HEK293 (cell line): ENCODE data around the gene ITPR2.

Experiments
- CTCF ChIA-PET: fragments of 350-600 bp; formaldehyde crosslinking; extraction: SDS; loops from one replicate; lab custom pipeline; 2021; ENCODE audit warnings: antibody characterized with exemption; lab: Yijun Ruan, JAX
- POLR2A ChIA-PET: fragments of 300-600 bp; formaldehyde crosslinking; extraction: SDS; loops from one replicate; lab custom pipeline; 2020; ENCODE audit warnings: antibody characterized with exemption, inconsistent platforms; lab: Yijun Ruan, JAX
- H3K27ac ChIP-seq: fragments of 200-500 bp; sonication (Bioruptor generic); 2 replicates; pipeline ENCODE4 v1.5.1; 2014; ENCODE audit warnings: low read depth, low read length, control low read depth, inconsistent platforms; ENCODE audit errors: extremely low read depth
- H3K36me3 ChIP-seq, 2 experiments: fragments of 200-500 bp in 1 of 2; sonication (Bioruptor generic) in 1 of 2; 1 replicate in 1 of 2; 2 replicates in 1 of 2; pipeline ENCODE4 v1.5.1; 2014 to 2017; ENCODE audit warnings: inconsistent platforms in 2 of 2, low read length in 2 of 2; ENCODE audit not compliant: control insufficient read depth in 2 of 2, insufficient read depth in 1 of 2
- H3K4me1 ChIP-seq: fragments of 200-500 bp; sonication (Bioruptor generic); 2 replicates; pipeline ENCODE4 v1.5.1; 2014; ENCODE audit warnings: mild to moderate bottlenecking, low read length, inconsistent platforms; ENCODE audit not compliant: control insufficient read depth, insufficient read depth
- H3K4me3 ChIP-seq: 2 replicates; pipeline ENCODE4 v1.5.1; 2011; ENCODE audit warnings: low read depth, mild to moderate bottlenecking, control low read depth, low read length, moderate library complexity
- H3K9me3 ChIP-seq: fragments of 200-500 bp; sonication (Bioruptor generic); 2 replicates; pipeline ENCODE4 v1.5.1; 2014; ENCODE audit warnings: low read depth, low read length, inconsistent platforms; ENCODE audit not compliant: control insufficient read depth, insufficient read depth
- GLI4 ChIP-seq: fragments of 450-650 bp; formaldehyde crosslinking; IDR thresholded peaks from 2 replicates; pipeline ENCODE4 v1.5.1; 2016; ENCODE audit warnings: missing biosample characterization, missing genetic modification characterization
- KLF9 ChIP-seq: fragments of 450-650 bp; formaldehyde crosslinking; IDR thresholded peaks from 2 replicates; pipeline ENCODE4 v1.5.1; 2016; ENCODE audit warnings: missing biosample characterization, missing genetic modification characterization, low read depth
- MZF1 ChIP-seq: fragments of 450-650 bp; formaldehyde crosslinking; IDR thresholded peaks from 2 replicates; pipeline ENCODE4 v1.5.1; 2017; ENCODE audit warnings: missing biosample characterization, missing genetic modification characterization, borderline replicate concordance
- SALL2 ChIP-seq: fragments of 450-650 bp; formaldehyde crosslinking; IDR thresholded peaks from 2 replicates; pipeline ENCODE4 v1.5.0; 2017; ENCODE audit warnings: missing biosample characterization, mild to moderate bottlenecking, missing genetic modification characterization, borderline replicate concordance
- SCRT1 ChIP-seq: fragments of 450-650 bp; formaldehyde crosslinking; IDR thresholded peaks from 2 replicates; pipeline ENCODE4 v1.5.1; 2016; ENCODE audit warnings: missing biosample characterization, missing genetic modification characterization, borderline replicate concordance
- SCRT2 ChIP-seq: fragments of 450-650 bp; formaldehyde crosslinking; IDR thresholded peaks from 2 replicates; pipeline ENCODE4 v1.5.1; 2016; ENCODE audit warnings: missing biosample characterization, missing genetic modification characterization
- ZBTB26 ChIP-seq: fragments of 450-650 bp; formaldehyde crosslinking; optimal IDR thresholded peaks from 2 replicates; pipeline ENCODE3; 2016; ENCODE audit warnings: missing biosample characterization, mild to moderate bottlenecking, missing genetic modification characterization
- ZFP37 ChIP-seq: fragments of 450-650 bp; formaldehyde crosslinking; IDR thresholded peaks from 2 replicates; pipeline ENCODE4 v1.5.1; 2016; ENCODE audit warnings: missing biosample characterization, missing genetic modification characterization
- ZFP41 ChIP-seq: fragments of 450-650 bp; formaldehyde crosslinking; IDR thresholded peaks from 2 replicates; pipeline ENCODE4 v1.5.1; 2016; ENCODE audit warnings: missing biosample characterization, missing genetic modification characterization, borderline replicate concordance
- ZIC2 ChIP-seq: fragments of 450-650 bp; formaldehyde crosslinking; IDR thresholded peaks from 2 replicates; pipeline ENCODE4 v1.5.1; 2016; ENCODE audit warnings: missing biosample characterization, missing genetic modification characterization
- ZNF10 ChIP-seq: fragments of 450-650 bp; formaldehyde crosslinking; IDR thresholded peaks from 2 replicates; pipeline ENCODE4 v1.5.1; 2017; ENCODE audit warnings: missing biosample characterization, missing genetic modification characterization
- ZNF138 ChIP-seq: fragments of 450-650 bp; formaldehyde crosslinking; IDR thresholded peaks from 2 replicates; pipeline ENCODE4 v1.5.1; 2016; ENCODE audit warnings: missing biosample characterization, missing genetic modification characterization, borderline replicate concordance
- ZNF140 ChIP-seq: fragments of 450-650 bp; formaldehyde crosslinking; IDR thresholded peaks from 2 replicates; pipeline ENCODE4 v1.5.1; 2016; ENCODE audit warnings: missing biosample characterization, missing genetic modification characterization
- ZNF157 ChIP-seq: fragments of 450-650 bp; formaldehyde crosslinking; IDR thresholded peaks from 2 replicates; pipeline ENCODE4 v1.5.1; 2016; ENCODE audit warnings: missing biosample characterization, missing genetic modification characterization
- ZNF169 ChIP-seq: fragments of 450-650 bp; formaldehyde crosslinking; IDR thresholded peaks from 2 replicates; pipeline ENCODE4 v1.5.1; 2016; ENCODE audit warnings: missing biosample characterization, missing genetic modification characterization
- ZNF175 ChIP-seq: fragments of 450-650 bp; formaldehyde crosslinking; IDR thresholded peaks from 2 replicates; pipeline ENCODE4 v1.5.1; 2016; ENCODE audit warnings: missing biosample characterization, missing genetic modification characterization
- ZNF2 ChIP-seq: fragments of 450-650 bp; formaldehyde crosslinking; IDR thresholded peaks from 2 replicates; pipeline ENCODE4 v1.5.1; 2016; ENCODE audit warnings: missing biosample characterization, missing genetic modification characterization
- ZNF23 ChIP-seq: fragments of 450-650 bp; formaldehyde crosslinking; IDR thresholded peaks from 2 replicates; pipeline ENCODE4 v1.5.1; 2016; ENCODE audit warnings: missing biosample characterization, missing genetic modification characterization, borderline replicate concordance
- ZNF239 ChIP-seq: fragments of 450-650 bp; formaldehyde crosslinking; IDR thresholded peaks from 2 replicates; pipeline ENCODE4 v1.5.1; 2016; ENCODE audit warnings: missing biosample characterization, missing genetic modification characterization
- ZNF354C ChIP-seq: fragments of 450-650 bp; formaldehyde crosslinking; IDR thresholded peaks from 2 replicates; pipeline ENCODE4 v1.5.1; 2016; ENCODE audit warnings: missing biosample characterization, missing genetic modification characterization, low read depth, borderline replicate concordance
- ZNF398 ChIP-seq: fragments of 450-650 bp; formaldehyde crosslinking; IDR thresholded peaks from 2 replicates; pipeline ENCODE4 v1.5.1; 2017; ENCODE audit warnings: missing biosample characterization, missing genetic modification characterization
- ZNF501 ChIP-seq: fragments of 450-650 bp; formaldehyde crosslinking; IDR thresholded peaks from 2 replicates; pipeline ENCODE4 v1.5.1; 2016; ENCODE audit warnings: missing biosample characterization, missing genetic modification characterization
- ZNF521 ChIP-seq: fragments of 450-650 bp; formaldehyde crosslinking; IDR thresholded peaks from 2 replicates; pipeline ENCODE4 v1.5.1; 2017; ENCODE audit warnings: missing biosample characterization, mild to moderate bottlenecking, missing genetic modification characterization
- ZNF585B ChIP-seq: fragments of 450-650 bp; formaldehyde crosslinking; IDR thresholded peaks from 2 replicates; pipeline ENCODE4 v1.5.1; 2016; ENCODE audit warnings: missing biosample characterization, missing genetic modification characterization
- ZNF610 ChIP-seq: fragments of 450-650 bp; formaldehyde crosslinking; IDR thresholded peaks from 2 replicates; pipeline ENCODE4 v1.5.1; 2016; ENCODE audit warnings: missing biosample characterization, missing genetic modification characterization, borderline replicate concordance
- ZNF639 ChIP-seq: fragments of 450-650 bp; formaldehyde crosslinking; IDR thresholded peaks from 2 replicates; pipeline ENCODE4 v1.5.1; 2016; ENCODE audit warnings: missing biosample characterization, missing genetic modification characterization
- ZNF777 ChIP-seq: fragments of 450-650 bp; formaldehyde crosslinking; IDR thresholded peaks from 2 replicates; pipeline ENCODE4 v1.5.1; 2017; ENCODE audit warnings: missing biosample characterization, missing genetic modification characterization, borderline replicate concordance
- ZNF792 ChIP-seq: fragments of 450-650 bp; formaldehyde crosslinking; IDR thresholded peaks from 2 replicates; pipeline ENCODE4 v1.5.1; 2016; ENCODE audit warnings: missing biosample characterization, missing genetic modification characterization
- ZNF830 ChIP-seq: fragments of 450-650 bp; IDR thresholded peaks from 2 replicates; pipeline ENCODE4 v1.5.0; 2018; ENCODE audit warnings: missing biosample characterization, missing genetic modification characterization, low read depth, mild to moderate bottlenecking, moderate library complexity
- ZSCAN16 ChIP-seq: fragments of 450-650 bp; formaldehyde crosslinking; IDR thresholded peaks from 2 replicates; pipeline ENCODE4 v1.5.1; 2016; ENCODE audit warnings: missing biosample characterization, missing genetic modification characterization
- ZSCAN30 ChIP-seq: fragments of 450-650 bp; IDR thresholded peaks from 2 replicates; pipeline ENCODE4 v1.5.1; 2018; ENCODE audit warnings: missing biosample characterization, mild to moderate bottlenecking, missing genetic modification characterization, moderate library complexity
- TF ChIP-seq, protein P1 (sequence below): fragments of 450-650 bp; formaldehyde crosslinking; IDR thresholded peaks from 2 replicates; pipeline ENCODE4 v1.5.1; 2016; ENCODE audit warnings: missing biosample characterization, missing genetic modification characterization, borderline replicate concordance

The ITPR2 gene

GRCh38 chr12:26514364-26514763, 318.6 kb downstream of the ITPR2 start:
- Histone ChIP-seq H3K36me3 (no peaks in the 10 kb centered on the region), H3K4me3 (no peak overlapping the region), H3K9me3 (no peaks in the 10 kb centered on the region), H3K4me1 (0 out of 2 replicates have a peak, but pooled peaks cover 4% of the 10 kb centered on the region), H3K27ac (no peak overlapping the region)
- ChIA-PET POLR2A (no interaction called here), CTCF (interaction anchor here (1.1 kb wide), 1 partner anchor 11 kb away, joined by 3 read pairs; no protein-coding TSS in a partner anchor)
- TF ChIP-seq, protein P1, sequence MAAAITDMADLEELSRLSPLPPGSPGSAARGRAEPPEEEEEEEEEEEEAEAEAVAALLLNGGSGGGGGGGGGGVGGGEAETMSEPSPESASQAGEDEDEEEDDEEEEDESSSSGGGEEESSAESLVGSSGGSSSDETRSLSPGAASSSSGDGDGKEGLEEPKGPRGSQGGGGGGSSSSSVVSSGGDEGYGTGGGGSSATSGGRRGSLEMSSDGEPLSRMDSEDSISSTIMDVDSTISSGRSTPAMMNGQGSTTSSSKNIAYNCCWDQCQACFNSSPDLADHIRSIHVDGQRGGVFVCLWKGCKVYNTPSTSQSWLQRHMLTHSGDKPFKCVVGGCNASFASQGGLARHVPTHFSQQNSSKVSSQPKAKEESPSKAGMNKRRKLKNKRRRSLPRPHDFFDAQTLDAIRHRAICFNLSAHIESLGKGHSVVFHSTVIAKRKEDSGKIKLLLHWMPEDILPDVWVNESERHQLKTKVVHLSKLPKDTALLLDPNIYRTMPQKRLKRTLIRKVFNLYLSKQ (tag by site-specific recombination): no peak
- no peak for TF ChIP-seq ZBTB26
- TF ChIP-seq MZF1 (tag by site-specific recombination): no peak
- TF ChIP-seq ZNF639: no peak
- TF ChIP-seq SCRT1 (tag by site-specific recombination): no peak
- no peak for TF ChIP-seq ZNF138 (tag by site-specific recombination)
- TF ChIP-seq ZSCAN30 (tag by site-specific recombination): no peak
- no peak for TF ChIP-seq ZNF175 (tag by site-specific recombination)
- no peak for TF ChIP-seq ZNF354C (tag by site-specific recombination)
- TF ChIP-seq SALL2 (tag by site-specific recombination): no peak
- no peak for TF ChIP-seq ZNF521 (tag by site-specific recombination)
- no peak for TF ChIP-seq ZNF157
- no peak for TF ChIP-seq ZNF239 (tag by site-specific recombination)
- TF ChIP-seq GLI4: no peak
- no peak for TF ChIP-seq ZFP41 (tag by site-specific recombination)
- TF ChIP-seq SCRT2: no peak
- no peak for TF ChIP-seq ZNF585B (tag by site-specific recombination)

DNA sequence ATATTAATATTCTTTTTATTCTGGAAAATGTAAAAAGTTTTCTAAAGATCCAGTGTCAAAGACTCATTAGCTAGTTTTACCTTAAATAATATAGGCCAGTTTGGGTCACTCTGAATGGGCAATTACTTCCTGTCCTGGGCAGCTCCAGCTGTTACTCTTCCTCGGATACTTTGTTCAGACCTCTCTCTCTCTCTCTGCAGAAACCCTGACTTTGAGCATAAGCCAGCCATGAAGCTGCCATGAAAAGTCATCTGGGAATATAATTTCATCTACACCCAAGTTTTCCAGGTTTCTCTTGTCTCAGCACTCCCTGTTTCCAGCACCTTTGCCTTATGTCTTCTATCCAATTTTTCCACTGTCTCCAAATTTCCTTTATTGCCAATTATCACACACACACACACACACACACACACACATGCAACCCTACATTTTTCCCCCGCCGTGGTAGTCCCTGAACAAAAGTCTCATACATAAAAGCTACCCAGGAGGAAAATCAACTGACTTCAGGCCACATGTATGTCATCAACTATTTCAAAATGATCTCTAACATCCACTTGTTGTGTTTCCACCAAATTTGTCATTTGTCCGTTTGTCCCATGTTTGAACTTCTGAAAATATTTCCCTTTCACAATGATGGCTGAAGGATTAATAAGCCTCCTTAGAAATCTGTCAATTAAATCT, 319.5 kb downstream of the ITPR2 start:
- H3K36me3 ChIP-seq: no peaks in the 10 kb centered on the region
- ChIA-PET CTCF (interaction anchor here (0.6 to 0.7 kb wide), 2 partner anchors 15 to 20 kb away, joined by 3 read pairs; no protein-coding TSS in a partner anchor), POLR2A (no interaction called here)
- no peaks in the 10 kb centered on the region for H3K9me3 ChIP-seq
- no peak overlapping the region for H3K27ac ChIP-seq
- H3K4me3 ChIP-seq: no peak overlapping the region
- H3K4me1 ChIP-seq: 0 out of 2 replicates have a peak, but pooled peaks cover 4% of the 10 kb centered on the region
- TF ChIP-seq ZFP37 (no peak), ZNF501 (tag by site-specific recombination) (no peak), ZNF140 (tag by site-specific recombination) (no peak), ZIC2 (tag by site-specific recombination) (no peak), ZNF792 (tag by site-specific recombination) (no peak), ZNF239 (tag by site-specific recombination) (no peak), KLF9 (tag by site-specific recombination) (no peak), ZNF2 (tag by site-specific recombination) (no peak), ZSCAN16 (no peak), ZNF777 (tag by site-specific recombination) (no peak), ZNF169 (no peak), ZNF398 (no peak), ZNF830 (no peak), ZNF23 (no peak), ZNF10 (no peak), ZNF610 (tag by site-specific recombination) (no peak)
